IPS DF 6.9 (cell line): ENCODE measurements around the gene ADGRA1.
"Not testable (repeated sequence)": the region's sequence is repeated elsewhere in the genome, so short reads cannot be mapped to it uniquely, and the experiment has no call there.

Experiments
- DNase-seq: peaks from one replicate; pipeline ENCODE4 v3.0.0-alpha.2; 2013; ENCODE audit warnings: low read depth, low spot score
- H3K27ac ChIP-seq: one replicate; pipeline ENCODE4 v1.5.1; 2013; ENCODE audit warnings: low read length, control low read depth
- H3K27me3 ChIP-seq: 2 replicates; pipeline ENCODE4 v1.6.1; 2013; ENCODE audit warnings: mild to moderate bottlenecking, low read length; ENCODE audit not compliant: control insufficient read depth, insufficient read depth
- H3K36me3 ChIP-seq: 2 replicates; pipeline ENCODE4 v1.6.1; 2013; ENCODE audit warnings: low read length; ENCODE audit not compliant: control insufficient read depth, insufficient read depth
- H3K4me1 ChIP-seq: 2 replicates; pipeline ENCODE4 v1.6.1; 2013; ENCODE audit warnings: low read length; ENCODE audit not compliant: control insufficient read depth, insufficient read depth
- H3K4me3 ChIP-seq: 2 replicates; pipeline ENCODE4 v1.5.1; 2013; ENCODE audit warnings: mild to moderate bottlenecking, low read length
- H3K9me3 ChIP-seq: 2 replicates; pipeline ENCODE4 v1.6.1; 2013; ENCODE audit warnings: low read length, inconsistent platforms; ENCODE audit not compliant: control insufficient read depth, insufficient read depth
- WGBS: extraction: QIAGEN DNeasy Blood & Tissue Kit; methylation state at CpG from one replicate; pipeline ENCODE4 v1.1.7; 2013; ENCODE audit warnings: mixed read lengths, missing lambda C conversion rate; ENCODE audit not compliant: insufficient read length, insufficient coverage; 5-methylcytosine and 5-hydroxymethylcytosine counted together

The ADGRA1 gene

DNA sequence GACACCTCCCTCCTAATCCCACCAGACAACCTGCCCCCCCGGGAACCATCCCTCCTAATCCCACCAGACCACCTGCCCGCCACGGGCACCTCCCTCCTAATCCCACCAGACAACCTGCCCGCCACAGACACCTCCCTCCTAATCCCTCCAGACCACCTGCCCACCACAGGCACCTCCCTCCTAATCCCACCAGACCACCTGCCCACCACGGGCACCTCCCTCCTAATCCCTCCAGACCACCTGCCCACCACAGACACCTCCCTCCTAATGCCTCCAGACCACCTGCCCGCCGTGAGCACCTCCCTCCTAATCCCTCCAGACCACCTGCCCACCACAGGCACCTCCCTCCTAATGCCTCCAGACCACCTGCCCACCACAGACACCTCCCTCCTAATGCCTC lies 23.9 kb downstream of the ADGRA1 start:
- H3K27ac ChIP-seq, H3K36me3 ChIP-seq, H3K4me3 ChIP-seq, H3K9me3 ChIP-seq, H3K27me3 ChIP-seq, H3K4me1 ChIP-seq, DNase-seq: not testable (repeated sequence)
- whole genome bisulfite sequencing: no CpG with 5 or more reads among the region's 7 CpGs

- Histone ChIP-seq H3K27ac (no peak overlapping the region), H3K9me3 (no peaks in the 10 kb centered on the region), H3K4me1 (peaks cover 2% of the 10 kb centered on the region), H3K36me3 (no peaks in the 10 kb centered on the region), H3K27me3 (no peaks in the 10 kb centered on the region), H3K4me3 (no peak overlapping the region)
- no CpG with 5 or more reads among the region's 31 CpGs for WGBS
- DNase-seq: no peak
Observed at GRCh38 chr10:133113146-133113830, 25.6 kb downstream of the ADGRA1 start.

- no peak for DNase-seq
- no peaks in the 10 kb centered on the region for H3K9me3 ChIP-seq
- H3K4me1 ChIP-seq: peaks cover 2% of the 10 kb centered on the region
- no peaks in the 10 kb centered on the region for H3K36me3 ChIP-seq
- no peak overlapping the region for H3K4me3 ChIP-seq
- no peaks in the 10 kb centered on the region for H3K27me3 ChIP-seq
- no CpG with 5 or more reads among the region's 12 CpGs for WGBS
- no peak overlapping the region for H3K27ac ChIP-seq
Observed at GRCh38 chr10:133113847-133114246, 26.1 kb downstream of the ADGRA1 start.

DNA sequence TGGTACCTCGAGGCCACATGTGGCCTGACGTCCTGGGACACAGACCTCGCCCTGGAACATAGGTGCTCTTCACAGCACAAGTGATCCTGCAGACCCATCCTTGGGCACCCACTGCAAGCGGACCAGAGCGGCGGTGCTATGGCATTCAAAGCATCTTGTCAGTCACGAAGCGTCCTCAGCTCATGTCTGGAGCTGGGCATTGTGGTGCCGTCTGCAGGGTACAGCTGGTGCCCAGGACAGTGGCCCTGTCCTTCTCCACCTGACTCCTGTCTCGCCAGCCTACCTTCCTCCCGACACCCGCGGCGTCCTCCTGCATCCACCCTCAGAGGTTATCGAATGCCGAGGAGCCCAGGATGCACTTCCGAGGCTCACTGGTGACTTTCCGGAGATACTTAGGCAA lies 26.5 kb downstream of the ADGRA1 start:
- Histone ChIP-seq H3K9me3 (no peaks in the 10 kb centered on the region), H3K36me3 (no peaks in the 10 kb centered on the region), H3K4me1 (peaks cover 2% of the 10 kb centered on the region), H3K27me3 (no peaks in the 10 kb centered on the region), H3K27ac (no peak overlapping the region), H3K4me3 (no peak overlapping the region)
- WGBS: no CpG with 5 or more reads among the region's 18 CpGs
- no peak for DNase-seq

DNA sequence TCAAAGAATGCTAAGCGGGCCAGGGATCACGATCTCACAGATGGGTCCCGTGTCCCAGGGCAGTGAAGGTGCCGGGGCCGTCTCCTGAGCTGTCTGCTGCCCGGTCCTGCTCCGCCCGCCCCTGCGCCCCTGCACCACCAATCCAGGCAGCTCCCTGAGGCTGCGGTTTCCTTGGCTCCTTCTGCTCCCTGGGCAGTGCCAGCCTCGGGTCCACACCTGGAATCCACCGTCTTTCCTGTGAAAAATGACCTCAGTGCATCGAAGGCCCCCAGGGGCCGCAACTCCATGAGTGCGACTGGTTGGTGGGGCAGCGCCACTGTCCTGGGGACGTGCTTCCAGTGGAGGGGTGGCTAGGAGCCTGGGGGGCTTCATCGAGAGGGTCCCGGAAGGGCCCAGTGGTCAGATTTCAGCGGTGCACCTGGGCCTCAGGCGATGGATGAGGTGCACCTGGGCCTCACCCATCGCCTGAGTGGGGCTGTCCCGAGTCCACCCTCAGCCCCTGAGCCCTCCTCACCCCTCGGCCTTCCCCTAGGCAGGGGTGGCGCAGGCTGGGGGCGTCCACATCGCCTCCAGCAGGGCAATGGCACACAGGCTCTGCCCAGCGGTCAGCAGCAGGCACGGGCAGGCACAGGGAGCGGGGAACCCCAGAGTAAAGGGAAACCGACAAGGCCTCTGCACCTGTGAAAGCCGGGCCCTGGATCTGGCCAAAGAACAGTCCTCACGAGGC lies 27.2 kb downstream of the ADGRA1 start:
- no peak for DNase-seq
- Histone ChIP-seq H3K9me3 (no peaks in the 10 kb centered on the region), H3K27me3 (no peaks in the 10 kb centered on the region), H3K4me3 (no peak overlapping the region), H3K27ac (no peak overlapping the region), H3K4me1 (peaks cover 2% of the 10 kb centered on the region), H3K36me3 (no peaks in the 10 kb centered on the region)
- WGBS: no CpG with 5 or more reads among the region's 33 CpGs

- DNase-seq: no peak
- Histone ChIP-seq H3K36me3 (no peaks in the 10 kb centered on the region), H3K27ac (no peak overlapping the region), H3K4me1 (peaks cover 2% of the 10 kb centered on the region), H3K27me3 (no peaks in the 10 kb centered on the region), H3K4me3 (no peak overlapping the region), H3K9me3 (no peaks in the 10 kb centered on the region)
- no CpG with 5 or more reads among the region's 13 CpGs for WGBS
Observed at GRCh38 chr10:133115453-133115842, 27.7 kb downstream of the ADGRA1 start.

DNA sequence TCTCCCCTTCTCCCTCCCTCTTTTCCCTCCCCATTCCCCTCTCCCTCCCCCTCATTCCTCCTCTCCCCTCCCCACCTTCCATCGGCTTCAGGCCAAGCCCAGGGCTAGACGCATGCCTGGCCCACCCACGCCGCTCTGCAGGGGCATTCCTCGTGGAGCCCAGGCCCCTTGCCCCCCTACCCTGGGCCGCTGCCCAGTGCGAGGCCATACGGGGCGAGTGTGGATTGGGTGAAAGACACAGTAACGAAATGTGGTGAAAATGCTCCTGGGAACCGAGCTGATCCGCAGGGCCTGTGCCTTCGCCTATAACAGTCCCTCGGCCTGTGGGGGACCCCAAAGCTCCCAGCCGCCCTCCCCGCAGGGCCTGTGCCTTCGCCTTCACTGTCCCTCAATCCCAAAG lies 28.3 kb downstream of the ADGRA1 start:
- Histone ChIP-seq H3K9me3 (no peaks in the 10 kb centered on the region), H3K4me1 (peaks cover 2% of the 10 kb centered on the region), H3K27me3 (no peaks in the 10 kb centered on the region), H3K36me3 (no peaks in the 10 kb centered on the region), H3K27ac (no peak overlapping the region), H3K4me3 (no peak overlapping the region)
- WGBS: 80% methylated on average over 1 of the region's 17 CpGs
- DNase-seq: no peak

- Histone ChIP-seq H3K4me1 (peaks cover 2% of the 10 kb centered on the region), H3K36me3 (no peaks in the 10 kb centered on the region), H3K27ac (no peak overlapping the region), H3K4me3 (no peak overlapping the region), H3K27me3 (no peaks in the 10 kb centered on the region), H3K9me3 (no peaks in the 10 kb centered on the region)
- no CpG with 5 or more reads among the region's 14 CpGs for WGBS
- no peak for DNase-seq
Observed at GRCh38 chr10:133116455-133116854, 28.7 kb downstream of the ADGRA1 start.

- H3K4me1 ChIP-seq: peaks cover 2% of the 10 kb centered on the region
- no peak overlapping the region for H3K27ac ChIP-seq
- H3K9me3 ChIP-seq: no peaks in the 10 kb centered on the region
- H3K36me3 ChIP-seq: no peaks in the 10 kb centered on the region
- WGBS: no CpG with 5 or more reads among the region's 21 CpGs
- H3K27me3 ChIP-seq: no peaks in the 10 kb centered on the region
- no peak overlapping the region for H3K4me3 ChIP-seq
- no peak for DNase-seq
Observed at GRCh38 chr10:133117036-133117687, 29.4 kb downstream of the ADGRA1 start.

DNA sequence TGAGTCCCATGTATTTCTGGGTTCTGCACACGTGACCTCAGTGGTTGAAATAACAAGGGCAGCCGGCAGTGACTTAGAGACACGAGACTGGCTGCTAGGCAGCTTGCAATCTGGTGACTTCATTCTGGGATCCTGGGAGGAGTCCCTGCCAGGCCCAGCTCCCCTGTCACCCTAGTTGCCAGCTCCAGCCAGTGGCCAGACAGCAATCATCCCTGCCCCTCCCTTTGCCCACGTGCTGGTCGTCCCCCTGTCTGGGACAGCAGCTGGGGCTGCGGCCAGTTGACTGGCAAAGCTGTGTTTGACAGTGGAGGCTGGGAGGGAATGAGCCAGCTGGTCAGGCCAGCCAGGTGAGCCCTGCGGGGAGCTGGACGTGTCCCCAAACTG lies 30.0 kb downstream of the ADGRA1 start:
- no CpG with 5 or more reads among the region's 8 CpGs for WGBS
- no peak overlapping the region for H3K27ac ChIP-seq
- no peaks in the 10 kb centered on the region for H3K27me3 ChIP-seq
- H3K4me3 ChIP-seq: no peak overlapping the region
- no peaks in the 10 kb centered on the region for H3K9me3 ChIP-seq
- H3K36me3 ChIP-seq: no peaks in the 10 kb centered on the region
- DNase-seq: no peak
- peaks cover 2% of the 10 kb centered on the region for H3K4me1 ChIP-seq
